Kidney epithelial cell (primary cell): ENCODE results near the gene ABI3BP. TPM values are rescaled to one million over a fixed set of nuclear protein-coding genes. Genes with fewer than 3 reads are reported as not detected.

Experiments
- DNase-seq: peaks from one replicate; pipeline ENCODE4 v3.0.0-alpha.2; 2010; ENCODE audit warnings: low read depth
- H3K27me3 ChIP-seq: 2 replicates; pipeline ENCODE4 v1.6.0; 2011; ENCODE audit warnings: low read length; ENCODE audit not compliant: control insufficient read depth, insufficient read depth
- H3K36me3 ChIP-seq: 2 replicates; pipeline ENCODE4 v1.5.1; 2011; ENCODE audit warnings: low read length; ENCODE audit not compliant: control insufficient read depth, insufficient read depth
- H3K4me3 ChIP-seq: 2 replicates; pipeline ENCODE4 v1.5.1; 2011; ENCODE audit warnings: low read depth, mild to moderate bottlenecking, control low read depth, low read length
- CTCF ChIP-seq: IDR thresholded peaks from 2 replicates; pipeline ENCODE4 v1.5.1; 2011; ENCODE audit warnings: mild to moderate bottlenecking, moderate library complexity, low read length, control low read depth, inconsistent platforms; ENCODE audit not compliant: insufficient read depth, poor library complexity, severe bottlenecking
- total RNA-seq: library from RNA; depleted of rRNA; stranded (reverse); fragments of >200 nt; gene quantifications from 2 replicates; pipeline ENCODE4 v1.2.3, GENCODE V29; 2015

The ABI3BP gene
- total RNA-seq, 1 donor from 2014 or later: 0.84 TPM

DNA sequence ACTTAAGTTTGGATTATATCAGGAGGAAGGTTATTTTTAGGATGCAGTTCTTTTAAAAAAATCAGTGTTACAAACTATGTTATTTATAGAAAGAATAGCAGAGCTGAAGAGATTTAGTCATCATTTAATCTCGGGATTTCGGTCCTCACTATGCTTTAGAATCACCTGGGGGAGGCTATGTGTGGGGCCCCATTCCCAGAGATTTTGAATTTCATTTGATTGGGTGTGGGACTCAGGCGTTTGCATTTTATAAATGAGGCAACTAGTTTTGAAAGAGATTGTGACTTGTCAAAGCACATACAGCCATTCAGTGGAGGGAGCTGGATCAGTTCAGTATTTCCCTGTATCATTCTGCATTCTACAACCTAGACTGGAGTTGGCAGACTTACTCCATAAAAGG lies 247.1 kb downstream of the ABI3BP start:
- Histone ChIP-seq H3K27me3 (no peaks in the 10 kb centered on the region), H3K36me3 (peaks cover 2% of the 10 kb centered on the region), H3K4me3 (no peak overlapping the region)
- no peak for TF ChIP-seq CTCF
- no peak for DNase-seq

- DNase-seq: no peak
- no peaks in the 10 kb centered on the region for H3K27me3 ChIP-seq
- no peak overlapping the region for H3K4me3 ChIP-seq
- no peak for TF ChIP-seq CTCF
- peaks cover 2% of the 10 kb centered on the region for H3K36me3 ChIP-seq
Measured at GRCh38 chr3:100745617-100746016, 247.6 kb downstream of the ABI3BP start.

DNA sequence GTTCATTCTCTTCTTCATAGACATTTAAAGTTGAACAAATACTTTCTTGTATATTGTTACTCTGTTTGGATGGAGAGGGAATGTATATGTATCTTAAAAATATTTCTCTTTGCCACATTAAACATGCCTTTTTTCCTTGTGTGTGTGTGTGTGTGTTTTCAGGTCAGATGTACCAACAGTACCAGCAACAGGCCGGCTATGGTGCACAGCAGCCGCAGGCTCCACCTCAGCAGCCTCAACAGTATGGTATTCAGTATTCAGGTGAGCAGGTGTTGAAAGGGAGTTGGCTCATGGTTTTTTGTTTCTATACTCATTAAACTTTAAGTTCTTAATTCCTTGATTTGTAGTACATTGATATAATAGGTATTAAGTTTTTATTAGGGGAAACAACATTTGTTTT lies 248.6 kb downstream of the ABI3BP start:
- no peak for TF ChIP-seq CTCF
- H3K36me3 ChIP-seq: peaks cover 2% of the 10 kb centered on the region
- DNase-seq: no peak
- H3K27me3 ChIP-seq: no peaks in the 10 kb centered on the region
- H3K4me3 ChIP-seq: no peak overlapping the region

GRCh38 chr3:100743535-100743934 lies 249.7 kb downstream of the ABI3BP start:
- DNase-seq: no peak
- no peak for TF ChIP-seq CTCF
- peaks cover 2% of the 10 kb centered on the region for H3K36me3 ChIP-seq
- no peak overlapping the region for H3K4me3 ChIP-seq
- H3K27me3 ChIP-seq: no peaks in the 10 kb centered on the region

GRCh38 chr3:100740207-100740606 lies 253.0 kb downstream of the ABI3BP start:
- TF ChIP-seq CTCF: no peak
- DNase-seq: no peak
- Histone ChIP-seq H3K27me3 (no peaks in the 10 kb centered on the region), H3K36me3 (no peaks in the 10 kb centered on the region), H3K4me3 (no peak overlapping the region)

DNA sequence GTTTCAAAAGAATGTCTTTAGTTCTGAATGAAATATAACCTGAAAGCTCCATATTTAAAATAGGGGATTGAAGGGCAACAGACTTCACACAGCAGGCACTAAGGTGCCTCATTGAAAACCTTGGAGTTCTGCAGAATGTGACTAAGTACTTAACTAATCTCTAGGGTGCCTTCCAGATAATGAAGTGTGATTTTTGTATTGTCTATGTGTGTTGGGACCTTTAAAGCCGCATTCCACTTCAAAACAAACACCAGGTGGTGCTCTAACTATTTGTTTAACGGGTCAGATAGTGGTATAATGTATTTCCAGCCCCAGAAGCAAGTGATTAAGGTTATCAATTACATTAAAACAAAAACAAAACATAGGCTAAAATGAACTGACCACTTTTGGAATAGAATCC lies 255.9 kb downstream of the ABI3BP start:
- no peak for DNase-seq
- Histone ChIP-seq H3K27me3 (no peaks in the 10 kb centered on the region), H3K36me3 (no peaks in the 10 kb centered on the region)

More for the DNA sequence above, 255.9 kb downstream of the ABI3BP start:
- H3K4me3 ChIP-seq: no peak overlapping the region
- TF ChIP-seq CTCF: peak; percentile 45
